Measurements from ENCODE around the gene SECTM1.
A peak's percentile ranks its signal among the peaks of the same experiment; 100 is the strongest.

The SECTM1 gene

GRCh38 chr17:82285141-82285540 is 48.4 kb downstream of the SECTM1 start:
- FAIRE-seq (no peak), DNase-seq (ENCODE audit: insufficient read length, low spot score) (no peak)

GRCh38 chr17:82283208-82283749 is 50.3 kb downstream of the SECTM1 start:
- FAIRE-seq = no peak
- DNase-seq (ENCODE audit: insufficient read length, low spot score) = no peak

- DNase-seq (ENCODE audit: insufficient read length, low spot score) (no peak), FAIRE-seq (no peak)
Observed at GRCh38 chr17:82282239-82283207, 51.0 kb downstream of the SECTM1 start.

GRCh38 chr17:82281502-82282238 is 51.9 kb downstream of the SECTM1 start:
- FAIRE-seq (no peak), DNase-seq (ENCODE audit: insufficient read length, low spot score) (no peak)

GRCh38 chr17:82281076-82281475 is 52.5 kb downstream of the SECTM1 start:
- DNase-seq (ENCODE audit: insufficient read length, low spot score) (no peak), FAIRE-seq (no peak)

GRCh38 chr17:82280537-82280936 is 53.0 kb downstream of the SECTM1 start:
- FAIRE-seq (no peak), DNase-seq (ENCODE audit: insufficient read length, low spot score) (no peak)

- DNase-seq (ENCODE audit: insufficient read length, low spot score) = no peak
Observed at GRCh38 chr17:82278786-82279391, 54.7 kb downstream of the SECTM1 start.

GRCh38 chr17:82278308-82278707 is 55.3 kb downstream of the SECTM1 start:
- no peak for FAIRE-seq
- no peak for DNase-seq (ENCODE audit: insufficient read length, low spot score)

More at GRCh38 chr17:82278786-82279391, 54.7 kb downstream of the SECTM1 start:
- no peak for FAIRE-seq

- DNase-seq (ENCODE audit: insufficient read length, low spot score) (no peak), FAIRE-seq (no peak)
Observed at GRCh38 chr17:82277851-82278250, 55.7 kb downstream of the SECTM1 start.

- FAIRE-seq = no peak
- no peak for DNase-seq (ENCODE audit: insufficient read length, low spot score)
Observed at GRCh38 chr17:82276938-82277337, 56.6 kb downstream of the SECTM1 start.

GRCh38 chr17:82275326-82275725 is 58.2 kb downstream of the SECTM1 start:
- FAIRE-seq (no peak), DNase-seq (ENCODE audit: insufficient read length, low spot score) (no peak)

GRCh38 chr17:82274134-82275020 is 59.2 kb downstream of the SECTM1 start:
- DNase-seq (ENCODE audit: insufficient read length, low spot score) (no peak), FAIRE-seq (no peak)

GRCh38 chr17:82273327-82274133 is 60.0 kb downstream of the SECTM1 start, which contains the start of gene CSNK1D:
CSNK1D (minus strand) TSS chr17:82273700; CDS start chr17:82273381, 319 bp downstream.
- peak; percentile 84 for FAIRE-seq

GRCh38 chr17:82272495-82273326 is 60.9 kb downstream of the SECTM1 start:
- DNase-seq (ENCODE audit: insufficient read length, low spot score) (peak; percentile 54), FAIRE-seq (no peak)

More at GRCh38 chr17:82273327-82274133, 60.0 kb downstream of the SECTM1 start, which contains the start of gene CSNK1D:
- DNase-seq (ENCODE audit: insufficient read length, low spot score) = peak; percentile 97

GRCh38 chr17:82271401-82271800 is 62.2 kb downstream of the SECTM1 start:
- FAIRE-seq (no peak), DNase-seq (ENCODE audit: insufficient read length, low spot score) (no peak)
